Stimulated activated CD4-positive, alpha-beta T cell treated with anti-CD3 and anti-CD28 coated beads, Interleukin-15, amount 100 ng/mL, for 24 hours (primary cell): ENCODE measurements around the gene PHF21B.
"Not testable (repeated sequence)": the region's sequence is repeated elsewhere in the genome, so short reads cannot be mapped to it uniquely, and the experiment has no call there.

Experiments used
- DNase-seq: peaks from one replicate; pipeline ENCODE4 v3.0.0-alpha.2; 2020

PHF21B gene

DNA sequence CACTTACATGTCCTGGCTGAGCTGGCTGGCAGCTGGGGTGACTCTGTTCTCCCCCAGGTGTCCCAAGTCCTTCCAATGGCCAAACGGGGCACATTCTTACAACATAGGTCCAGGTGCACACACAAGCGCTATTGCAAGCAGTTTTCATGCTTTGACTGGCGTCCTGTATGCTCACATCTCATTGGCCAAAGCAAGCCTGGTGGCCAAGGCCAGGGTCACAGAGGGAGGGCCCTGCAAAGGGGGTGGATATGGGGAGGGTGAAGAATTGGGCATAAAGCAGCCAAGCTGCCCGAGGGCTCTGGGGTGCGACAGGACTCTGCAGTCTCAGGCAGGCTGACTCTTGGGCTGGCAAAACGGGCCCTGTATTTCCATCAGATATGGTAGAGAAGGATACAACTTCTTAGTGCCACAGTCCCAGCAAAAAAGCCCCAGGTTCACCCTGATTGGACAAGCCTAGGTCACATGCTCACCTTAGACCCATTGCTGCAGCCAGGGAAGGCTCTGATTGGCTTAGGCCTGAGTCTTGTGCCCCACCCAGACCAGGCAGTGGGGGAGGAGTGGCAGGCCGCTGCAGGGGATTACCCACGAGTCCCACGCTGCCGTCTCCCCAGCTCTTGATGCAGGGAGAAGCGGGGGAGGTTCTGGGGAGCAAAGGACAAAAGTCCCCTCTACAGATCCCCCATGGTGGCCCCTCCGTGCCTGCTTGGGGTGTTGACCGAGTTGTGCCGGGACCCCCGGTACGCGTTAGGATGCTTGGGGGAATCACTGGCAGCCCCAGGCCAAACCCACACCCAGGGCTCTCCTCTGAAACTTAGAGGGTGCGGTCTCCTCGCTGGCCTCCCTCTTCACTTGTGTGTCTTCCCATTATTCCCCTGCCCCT lies 146.6 kb downstream of the PHF21B start:
- no peak for DNase-seq

- no peak for DNase-seq
Observed at GRCh38 chr22:44862281-44862680, 147.5 kb downstream of the PHF21B start.

- DNase-seq: no peak
Observed at GRCh38 chr22:44861245-44861644, 148.6 kb downstream of the PHF21B start.

- DNase-seq: no peak
Observed at GRCh38 chr22:44860311-44860710, 149.5 kb downstream of the PHF21B start.

- no peak for DNase-seq
Observed at GRCh38 chr22:44859641-44860040, 150.2 kb downstream of the PHF21B start.

- not testable (repeated sequence) for DNase-seq
Observed at GRCh38 chr22:44858819-44859218, 151.0 kb downstream of the PHF21B start.

- peak; percentile 11 for DNase-seq
Observed at GRCh38 chr22:44855855-44856254, 153.9 kb downstream of the PHF21B start.

GRCh38 chr22:44854641-44855040 lies 155.2 kb downstream of the PHF21B start:
- not testable (repeated sequence) for DNase-seq

DNA sequence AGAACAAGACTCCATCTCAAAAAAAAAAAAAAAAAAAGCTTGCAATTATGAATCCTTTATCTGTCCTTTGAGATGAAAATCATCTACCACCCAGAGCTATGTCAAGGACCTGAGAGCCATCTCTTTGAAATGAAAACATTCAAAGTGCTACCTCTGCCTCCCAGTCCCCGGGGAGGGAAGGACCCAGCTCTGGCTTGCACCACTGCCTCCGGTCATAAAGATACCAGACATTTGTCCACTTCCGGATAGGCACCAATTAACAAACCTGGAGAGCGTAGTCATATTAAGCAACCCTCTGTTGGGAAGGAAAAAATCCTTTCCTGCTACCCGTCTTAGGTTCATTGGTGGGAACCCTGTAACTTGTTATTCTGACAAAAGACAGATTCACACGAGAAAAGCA lies 158.9 kb downstream of the PHF21B start:
- DNase-seq: no peak

GRCh38 chr22:44848791-44849420 lies 160.9 kb downstream of the PHF21B start:
- DNase-seq: no peak

DNA sequence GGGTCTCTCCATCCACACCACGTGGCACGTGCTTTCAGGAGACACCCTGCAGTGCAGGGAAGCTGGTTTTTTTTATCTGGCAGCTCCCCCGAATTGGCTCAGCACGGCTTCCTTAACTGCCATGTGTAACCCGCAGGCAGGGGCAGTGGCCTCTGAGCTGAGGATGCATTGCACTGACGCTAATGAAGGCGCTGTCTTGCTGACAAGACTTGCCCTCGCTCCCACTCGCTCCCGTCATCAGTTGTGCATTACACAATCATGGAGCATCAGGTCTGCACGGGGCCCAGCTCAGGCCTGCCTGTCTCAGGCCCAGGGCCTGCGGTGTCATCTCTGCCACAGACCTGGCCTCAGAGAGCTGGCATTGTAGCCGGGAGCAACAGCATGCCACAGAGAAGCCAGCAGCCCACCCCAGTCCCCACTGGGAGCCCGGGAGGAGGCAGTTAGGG lies 161.5 kb downstream of the PHF21B start:
- no peak for DNase-seq

- DNase-seq: no peak
Observed at GRCh38 chr22:44847892-44848291, 161.9 kb downstream of the PHF21B start.

- DNase-seq: no peak
Observed at GRCh38 chr22:44847380-44847779, 162.4 kb downstream of the PHF21B start.

DNA sequence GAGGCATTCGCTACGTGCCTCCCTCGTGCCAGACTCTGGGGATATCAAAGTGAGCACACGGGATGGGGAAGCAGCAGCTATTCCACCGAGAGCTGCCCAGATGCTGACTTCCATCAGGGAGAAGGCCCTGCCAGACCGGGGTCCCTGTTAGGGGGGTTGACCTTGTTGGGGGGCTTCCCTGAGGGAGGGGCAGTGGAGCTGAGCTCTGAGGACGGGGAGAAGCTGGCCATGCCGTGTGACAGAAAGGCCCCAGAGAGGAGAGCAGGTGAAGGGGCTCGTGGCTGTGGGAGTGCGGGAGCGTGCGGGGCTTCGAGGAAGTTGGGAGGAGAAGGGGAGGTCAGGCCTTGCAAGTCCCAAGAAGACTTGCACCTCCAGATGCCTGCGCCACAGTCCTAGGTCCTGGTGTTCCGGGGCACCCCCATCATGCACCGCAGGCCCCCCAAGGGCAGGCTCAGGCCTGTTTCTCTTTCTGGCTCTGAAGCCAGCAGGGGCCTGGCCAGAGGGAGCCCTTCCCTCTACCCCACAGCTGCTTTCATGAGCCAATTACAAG lies 163.0 kb downstream of the PHF21B start:
- DNase-seq: no peak

- no peak for DNase-seq
Observed at GRCh38 chr22:44845796-44846720, 163.7 kb downstream of the PHF21B start.

DNA sequence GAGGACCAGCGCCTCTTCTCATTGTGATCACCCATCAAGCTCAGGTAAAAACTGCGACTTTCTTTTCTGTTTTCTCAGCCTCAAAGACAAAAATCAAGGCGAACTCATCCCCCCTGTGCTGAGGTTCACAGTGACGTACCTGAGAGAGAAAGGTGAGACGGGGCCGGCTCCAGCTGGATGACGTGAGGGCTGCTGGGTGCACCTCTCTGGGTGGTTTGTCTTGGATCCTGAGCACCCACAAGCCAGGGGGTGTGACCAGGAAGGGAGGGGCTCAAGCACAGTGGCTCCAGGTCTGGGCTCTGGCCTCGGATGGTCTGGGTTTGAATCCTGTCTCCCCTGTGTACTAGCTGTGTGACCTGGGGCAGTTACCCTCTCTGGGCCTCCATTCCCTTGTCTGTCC lies 164.6 kb downstream of the PHF21B start:
- no peak for DNase-seq

- no peak for DNase-seq
Observed at GRCh38 chr22:44842417-44842816, 167.4 kb downstream of the PHF21B start.

GRCh38 chr22:44840611-44841322 lies 169.0 kb downstream of the PHF21B start:
- no peak for DNase-seq

DNA sequence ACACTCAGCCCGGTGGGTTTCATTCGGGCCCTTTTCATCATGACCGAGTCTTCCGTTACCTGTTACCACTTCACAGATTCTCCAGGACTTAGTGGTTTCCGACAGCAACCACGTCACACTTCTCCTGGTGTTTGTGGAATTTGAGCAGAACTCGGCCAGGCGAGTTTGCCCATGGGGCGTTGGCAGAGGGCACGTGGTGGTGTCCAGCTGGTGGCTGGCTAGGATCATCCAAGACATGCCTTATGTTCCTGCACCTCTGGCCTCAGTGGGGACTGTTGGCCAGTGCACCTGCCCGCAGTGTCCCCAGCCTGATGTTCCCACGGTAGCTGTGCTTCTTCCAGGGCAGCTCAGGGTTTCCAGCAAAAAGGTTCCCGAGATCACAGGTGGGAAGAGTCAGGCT lies 170.1 kb downstream of the PHF21B start:
- DNase-seq: no peak

DNA sequence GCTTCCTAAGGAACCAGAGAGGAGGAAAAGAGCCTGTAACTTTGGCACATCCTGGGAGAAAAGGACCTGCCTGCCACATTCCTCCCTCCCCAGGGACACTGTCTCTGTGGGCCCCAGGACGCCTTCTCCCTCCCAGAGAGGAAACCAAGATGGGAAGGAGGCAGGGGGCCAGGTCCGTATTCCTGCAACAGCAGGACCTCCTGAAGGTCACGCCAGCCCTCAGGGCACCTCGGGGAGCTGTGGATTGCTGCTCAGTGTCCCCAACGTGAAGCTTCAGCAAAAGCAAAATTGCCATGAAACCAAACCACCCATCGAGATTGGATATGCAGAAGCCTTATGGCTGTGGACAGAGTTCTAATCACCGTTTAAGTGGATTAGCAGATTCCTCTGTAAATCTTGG lies 170.7 kb downstream of the PHF21B start:
- no peak for DNase-seq

DNA sequence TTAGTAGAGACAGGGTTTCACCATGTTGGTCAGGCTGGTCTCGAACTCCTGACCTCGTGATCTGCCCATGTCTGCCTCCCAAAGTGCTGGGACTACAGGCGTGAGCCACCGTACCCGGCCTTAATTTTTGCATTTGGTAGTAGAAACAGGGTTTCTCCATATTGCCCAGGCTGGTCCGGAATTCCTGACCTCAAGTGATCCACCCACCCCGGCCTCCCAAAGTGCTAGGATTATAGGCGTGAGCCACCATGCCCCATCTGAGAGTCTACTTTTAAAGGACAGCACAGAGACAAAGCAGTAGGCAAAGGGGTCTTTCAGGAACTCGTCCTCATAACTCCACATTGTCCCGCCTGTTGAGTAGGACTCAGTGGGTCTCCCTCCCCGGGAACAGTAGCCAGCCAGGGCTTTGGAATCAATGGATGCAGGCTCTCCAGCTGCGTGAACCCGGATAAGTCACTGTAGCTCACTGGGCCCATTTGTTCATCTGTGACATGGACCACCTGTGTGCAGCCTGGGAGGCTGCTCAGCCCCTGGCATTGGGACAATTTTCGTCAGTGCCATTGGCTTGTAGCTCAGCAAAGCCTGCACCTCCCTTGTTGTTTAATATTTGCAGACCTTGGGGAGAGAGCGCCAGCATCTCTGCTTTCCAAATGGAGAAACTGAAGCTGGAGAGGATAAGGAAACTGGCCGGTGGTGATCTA lies 171.3 kb downstream of the PHF21B start:
- no peak for DNase-seq

GRCh38 chr22:44837481-44837880 lies 172.3 kb downstream of the PHF21B start:
- no peak for DNase-seq
